Astrocyte (in vitro differentiated cells and primary cell): Measurements from ENCODE around the gene TYRP1. TPM values are rescaled to one million over a fixed set of nuclear protein-coding genes. Genes with fewer than 3 reads are reported as not detected.

Source experiments
- DNase-seq: peaks from one replicate; pipeline ENCODE4 v3.0.0-alpha.2; 2010; ENCODE audit warnings: low read depth
- FAIRE-seq: peaks from 2 replicates; lab custom pipeline; 2011; peaks lifted over from hg19 to GRCh38; lab: Jason Lieb, UNC
- H2AFZ ChIP-seq: 2 replicates; pipeline ENCODE4 v1.6.0; 2012; ENCODE audit warnings: low read depth, low read length, inconsistent platforms
- H3K27ac ChIP-seq: 2 replicates; pipeline ENCODE4 v1.5.1; 2011; ENCODE audit warnings: low read depth, low read length, inconsistent platforms
- H3K27me3 ChIP-seq: 2 replicates; pipeline ENCODE4 v1.6.0; 2011; ENCODE audit warnings: low read length, inconsistent platforms; ENCODE audit not compliant: insufficient read depth
- H3K36me3 ChIP-seq: 2 replicates; pipeline ENCODE4 v1.5.1; 2011; ENCODE audit warnings: low read length, inconsistent platforms; ENCODE audit not compliant: insufficient read depth
- H3K4me1 ChIP-seq: 2 replicates; pipeline ENCODE4 v1.5.1; 2011; ENCODE audit warnings: low read length, inconsistent platforms; ENCODE audit not compliant: insufficient read depth
- H3K4me2 ChIP-seq: 2 replicates; pipeline ENCODE4 v1.6.0; 2012; ENCODE audit warnings: low read length, inconsistent platforms
- H3K4me3 ChIP-seq: 2 replicates; pipeline ENCODE4 v1.5.1; 2011; ENCODE audit warnings: low read depth, mild to moderate bottlenecking, low read length, inconsistent platforms; ENCODE audit not compliant: insufficient read depth
- H3K79me2 ChIP-seq: 2 replicates; pipeline ENCODE4 v1.6.0; 2012; ENCODE audit warnings: mild to moderate bottlenecking, low read length, inconsistent platforms; ENCODE audit not compliant: insufficient read depth
- H3K9ac ChIP-seq: 2 replicates; pipeline ENCODE4 v1.6.0; 2012; ENCODE audit warnings: mild to moderate bottlenecking, low read length, inconsistent platforms
- H3K9me3 ChIP-seq: 2 replicates; pipeline ENCODE4 v1.5.1; 2012; ENCODE audit warnings: low read depth, mild to moderate bottlenecking, low read length, inconsistent platforms; ENCODE audit not compliant: insufficient read depth
- H4K20me1 ChIP-seq: 2 replicates; pipeline ENCODE4 v1.6.0; 2012; ENCODE audit warnings: low read length, inconsistent platforms; ENCODE audit not compliant: insufficient read depth
- H3K27ac Mint-ChIP-seq: one replicate; pipeline ENCODE4 v1.8.0; 2021; ENCODE audit warnings: mild to moderate bottlenecking, mixed read lengths; ENCODE audit not compliant: unreplicated experiment
- H3K27me3 Mint-ChIP-seq: one replicate; pipeline ENCODE4 v1.8.0; 2021; ENCODE audit warnings: low read depth, mixed read lengths; ENCODE audit not compliant: unreplicated experiment
- H3K36me3 Mint-ChIP-seq: one replicate; pipeline ENCODE4 v1.8.0; 2021; ENCODE audit warnings: low read depth, mixed read lengths; ENCODE audit not compliant: unreplicated experiment
- H3K4me1 Mint-ChIP-seq: one replicate; pipeline ENCODE4 v1.8.0; 2021; ENCODE audit warnings: low read depth, mixed read lengths; ENCODE audit not compliant: unreplicated experiment
- H3K4me3 Mint-ChIP-seq: one replicate; pipeline ENCODE4 v1.8.0; 2021; ENCODE audit warnings: mild to moderate bottlenecking, moderate library complexity, mixed read lengths; ENCODE audit not compliant: unreplicated experiment
- H3K9me3 Mint-ChIP-seq: one replicate; pipeline ENCODE4 v1.8.0; 2021; ENCODE audit warnings: mild to moderate bottlenecking, mixed read lengths; ENCODE audit not compliant: unreplicated experiment
- EZH2 ChIP-seq: IDR thresholded peaks from 2 replicates; pipeline ENCODE4 v1.6.1; 2012; ENCODE audit warnings: mild to moderate bottlenecking, low read length, inconsistent platforms; ENCODE audit not compliant: insufficient read depth
- total RNA-seq: library from RNA; stranded (reverse); gene quantifications from 2 replicates; pipeline ENCODE4 v1.2.1, GENCODE V29; 2021
- TF ChIP-seq, protein P1 (sequence below): IDR thresholded peaks from 2 replicates; pipeline ENCODE4 v1.5.1; 2011; ENCODE audit warnings: low read depth, mild to moderate bottlenecking, inconsistent platforms, low read length, moderate library complexity; ENCODE audit not compliant: insufficient read depth

Gene TYRP1
- total RNA-seq, 1 donor from 2014 or later: 0.73 TPM

DNA sequence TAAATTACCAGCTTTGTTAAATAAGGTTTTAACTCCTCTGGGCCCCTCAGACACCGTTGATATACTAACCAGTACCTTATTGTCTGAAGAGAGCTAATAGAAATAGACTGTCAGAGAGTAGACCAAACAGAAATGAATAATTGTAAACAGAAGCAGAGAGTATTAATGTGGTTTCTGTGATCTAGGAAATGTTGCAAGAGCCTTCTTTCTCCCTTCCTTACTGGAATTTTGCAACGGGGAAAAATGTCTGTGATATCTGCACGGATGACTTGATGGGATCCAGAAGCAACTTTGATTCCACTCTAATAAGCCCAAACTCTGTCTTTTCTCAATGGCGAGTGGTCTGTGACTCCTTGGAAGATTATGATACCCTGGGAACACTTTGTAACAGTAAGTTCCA is 5.1 kb downstream of the TYRP1 start:
- no peak overlapping the region for H3K4me2 ChIP-seq
- H3K4me1 ChIP-seq: no peaks in the 10 kb centered on the region
- no peaks in the 10 kb centered on the region for H3K36me3 Mint-ChIP-seq
- no peaks in the 10 kb centered on the region for H3K9me3 ChIP-seq
- no peak overlapping the region for H3K4me3 ChIP-seq
- no peaks in the 10 kb centered on the region for H3K36me3 ChIP-seq
- DNase-seq (peak; percentile 85), FAIRE-seq (no peak)
- no peaks in the 10 kb centered on the region for H4K20me1 ChIP-seq
- no peak for TF ChIP-seq EZH2
- TF ChIP-seq, protein P1, sequence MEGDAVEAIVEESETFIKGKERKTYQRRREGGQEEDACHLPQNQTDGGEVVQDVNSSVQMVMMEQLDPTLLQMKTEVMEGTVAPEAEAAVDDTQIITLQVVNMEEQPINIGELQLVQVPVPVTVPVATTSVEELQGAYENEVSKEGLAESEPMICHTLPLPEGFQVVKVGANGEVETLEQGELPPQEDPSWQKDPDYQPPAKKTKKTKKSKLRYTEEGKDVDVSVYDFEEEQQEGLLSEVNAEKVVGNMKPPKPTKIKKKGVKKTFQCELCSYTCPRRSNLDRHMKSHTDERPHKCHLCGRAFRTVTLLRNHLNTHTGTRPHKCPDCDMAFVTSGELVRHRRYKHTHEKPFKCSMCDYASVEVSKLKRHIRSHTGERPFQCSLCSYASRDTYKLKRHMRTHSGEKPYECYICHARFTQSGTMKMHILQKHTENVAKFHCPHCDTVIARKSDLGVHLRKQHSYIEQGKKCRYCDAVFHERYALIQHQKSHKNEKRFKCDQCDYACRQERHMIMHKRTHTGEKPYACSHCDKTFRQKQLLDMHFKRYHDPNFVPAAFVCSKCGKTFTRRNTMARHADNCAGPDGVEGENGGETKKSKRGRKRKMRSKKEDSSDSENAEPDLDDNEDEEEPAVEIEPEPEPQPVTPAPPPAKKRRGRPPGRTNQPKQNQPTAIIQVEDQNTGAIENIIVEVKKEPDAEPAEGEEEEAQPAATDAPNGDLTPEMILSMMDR: no peak
- H3K9ac ChIP-seq: no peak overlapping the region
- H3K27me3 Mint-ChIP-seq: no peaks in the 10 kb centered on the region
- peaks cover 10% of the 10 kb centered on the region for H3K4me1 Mint-ChIP-seq
- no peaks in the 10 kb centered on the region for H3K9me3 Mint-ChIP-seq
- H3K79me2 ChIP-seq: no peaks in the 10 kb centered on the region
- peak overlapping the region; percentile 47 for H3K27ac Mint-ChIP-seq
- H3K27ac ChIP-seq: no peak overlapping the region
- no peak overlapping the region for H2AFZ ChIP-seq
- no peak overlapping the region for H3K4me3 Mint-ChIP-seq
- H3K27me3 ChIP-seq: no peaks in the 10 kb centered on the region

- FAIRE-seq: no peak
- H3K27ac ChIP-seq: no peak overlapping the region
- H3K4me3 ChIP-seq: no peak overlapping the region
- Mint-ChIP-seq H3K9me3 (no peaks in the 10 kb centered on the region), H3K27ac (no peak overlapping the region), H3K4me3 (no peak overlapping the region), H3K27me3 (no peaks in the 10 kb centered on the region), H3K36me3 (no peaks in the 10 kb centered on the region), H3K4me1 (peaks cover 12% of the 10 kb centered on the region)
- no peak overlapping the region for H3K4me2 ChIP-seq
- H3K79me2 ChIP-seq: no peaks in the 10 kb centered on the region
- no peaks in the 10 kb centered on the region for H3K27me3 ChIP-seq
- no peaks in the 10 kb centered on the region for H3K9me3 ChIP-seq
- no peak overlapping the region for H2AFZ ChIP-seq
- no peak for DNase-seq
- H4K20me1 ChIP-seq: no peaks in the 10 kb centered on the region
- no peaks in the 10 kb centered on the region for H3K36me3 ChIP-seq
- no peaks in the 10 kb centered on the region for H3K4me1 ChIP-seq
- TF ChIP-seq EZH2: no peak
- TF ChIP-seq, protein P1: no peak
- H3K9ac ChIP-seq: no peak overlapping the region
These were observed 5.8 kb downstream of the TYRP1 start for GRCh38 chr9:12698986-12699385.

GRCh38 chr9:12699529-12699928 is 6.3 kb downstream of the TYRP1 start:
- H3K4me1 ChIP-seq: no peaks in the 10 kb centered on the region
- H4K20me1 ChIP-seq: no peaks in the 10 kb centered on the region
- H3K9me3 ChIP-seq: no peaks in the 10 kb centered on the region
- DNase-seq (peak; percentile 33), FAIRE-seq (no peak)
- H3K36me3 Mint-ChIP-seq: no peaks in the 10 kb centered on the region
- no peak overlapping the region for H3K4me2 ChIP-seq
- H3K27ac Mint-ChIP-seq: no peak overlapping the region
- no peak overlapping the region for H3K4me3 Mint-ChIP-seq
- H3K9me3 Mint-ChIP-seq: no peaks in the 10 kb centered on the region
- H3K27me3 ChIP-seq: no peaks in the 10 kb centered on the region
- no peak overlapping the region for H3K27ac ChIP-seq
- TF ChIP-seq, protein P1: peak; percentile 45
- TF ChIP-seq EZH2: no peak
- no peak overlapping the region for H3K4me3 ChIP-seq
- H3K79me2 ChIP-seq: no peaks in the 10 kb centered on the region
- H3K9ac ChIP-seq: no peak overlapping the region
- H3K36me3 ChIP-seq: no peaks in the 10 kb centered on the region
- no peak overlapping the region for H2AFZ ChIP-seq
- H3K27me3 Mint-ChIP-seq: no peaks in the 10 kb centered on the region
- peaks cover 14% of the 10 kb centered on the region for H3K4me1 Mint-ChIP-seq
